Pancreas (tissue), 10 donors: ENCODE results near the gene MORN4. TPM values are rescaled to one million over a fixed set of nuclear protein-coding genes. Genes with fewer than 3 reads are reported as not detected.
"Not testable (repeated sequence)": the region's sequence is repeated elsewhere in the genome, so short reads cannot be mapped to it uniquely, and the experiment has no call there.

ENCODE experiments used
- ATAC-seq, 4 donors: fragments of 200-7000 bp; cut with Tn5 transposase; one replicate each; pipeline versions ENCODE4 v1.8.0 to v1.9.1; 2020; ENCODE audit warnings: mild to moderate bottlenecking in 4 of 4, moderate library complexity in 4 of 4
- DNase-seq, 6 donors: peaks; one replicate each; pipeline ENCODE4 v3.0.0-alpha.2; 2020
- FAIRE-seq: peaks from 2 replicates; lab custom pipeline; 2012; peaks lifted over from hg19 to GRCh38; lab: Jason Lieb, UNC
- H3K27ac ChIP-seq, 4 donors: fragments of 200-600 bp; sonication (generic); 1 replicate in 3 of 4; 2 replicates in 1 of 4; pipeline versions ENCODE4 v1.5.0 to v1.8.0; 2020
- H3K27me3 ChIP-seq, 4 donors: fragments of 200-600 bp; one replicate each; pipeline ENCODE4 v1.8.0; 2021
- H3K36me3 ChIP-seq, 3 donors: fragments of 200-600 bp; sonication (generic) in 1 of 3; one replicate each; pipeline versions ENCODE4 v1.5.0 to v1.8.0; 2020 to 2021
- H3K4me1 ChIP-seq, 3 donors: fragments of 200-600 bp; one replicate each; pipeline ENCODE4 v1.8.0; 2021
- H3K4me3 ChIP-seq, 4 donors: fragments of 200-600 bp; sonication (generic) in 2 of 4; one replicate each; pipeline versions ENCODE4 v1.5.0 to v1.8.0; 2020 to 2021
- H3K9me3 ChIP-seq, 4 donors: fragments of 200-600 bp; one replicate each; pipeline ENCODE4 v1.8.0; 2021
- CTCF ChIP-seq, 4 donors: fragments of 200-600 bp; sonication (generic) in 3 of 4; IDR thresholded peaks; one replicate each; pipeline versions ENCODE4 v1.5.0 to v1.8.0; 2021; ENCODE audit warnings: antibody characterized with exemption in 4 of 4
- WGBS, 2 donors: extraction: QIAGEN DNeasy Blood & Tissue Kit; methylation state at CpG; one replicate each; pipeline ENCODE4 v1.1.7; 2013; 5-methylcytosine and 5-hydroxymethylcytosine counted together
- intact Hi-C, 3 donors: fragments of 100-400 bp; cut with DNase I; formaldehyde crosslinking; loops; one replicate each; pipeline versions ENCODE4 v1.11.1 to v1.14.2; 2022
- polyA plus RNA-seq, 2 donors: library from polyadenylated mRNA; stranded (reverse); fragments of 200-250 nt; gene quantifications; one replicate each; pipeline ENCODE4 v1.2.3, GENCODE V29; 2013
- total RNA-seq, 6 donors: library from RNA; stranded (reverse); fragmentation: NEBNext Ultra II Directional in 4 of 6; extraction: Animal tissue kit (Norgen Biotek cat#: 25700) in 4 of 6; gene quantifications; one replicate each; pipeline versions ENCODE4 v1.2.1 to v1.2.4, GENCODE V29; 2021 to 2023
- donor health status: healthy with polysubstance abuse.
- donor health status: DM: no; HTN: no; CAD: no; lungs with moderate emphysema.
- donor health status: DM: no; HTN: no; CAD: no.
- donor health status: control.
- donor health status: control.
- donor health status: Bipolar disorder and iron deficiency.
- donor health status: DM: yes; HTN: yes; CAD: no.
- donor health status: DM: no; HTN: no; CAD: no.
- donor health status: DM: no; HTN: no; CAD: no.
- donor health status: DM: yes; HTN: yes; CAD: no.

The MORN4 gene
- total and polyA plus RNA-seq, 8 donors = 3.3 to 8.9 (median 4.7) TPM

- Histone ChIP-seq H3K9me3 (no peaks in the 10 kb centered on the region), H3K4me1 (peaks cover 8 to 9% (median 8%) of the 10 kb centered on the region in 3 donors), H3K36me3 (peaks cover 0 to 4% (median 0%) of the 10 kb centered on the region in 3 donors), H3K4me3 (peak overlapping the region; percentile 52 to 78 (median 64)), H3K27me3 (no peaks in the 10 kb centered on the region), H3K27ac (peak overlapping the region in 3 of 4 donors; percentile 3 to 70 (median 55))
- FAIRE-seq (no peak), ATAC-seq (peak; percentile 49 to 67 (median 56)), DNase-seq (peak in 5 of 6 donors; percentile 6 to 54 (median 23))
- 1% methylated on average over 45 to 67 of the region's 67 CpGs for WGBS, 2 donors
- no peak for TF ChIP-seq CTCF (IDR thresholded peaks at IDR 0.05)
- intact Hi-C loops = no loop called here
These were observed 7.8 kb upstream of the MORN4 start for GRCh38 chr10:97640868-97641811.

GRCh38 chr10:97640174-97640867 lies 7.0 kb upstream of the MORN4 start, which contains the start of gene PI4K2A:
TSS of gene PI4K2A (plus strand) at chr10:97640671. CDS start at chr10:97640743, 72 bp downstream.
- H3K4me3 ChIP-seq = peak within 1 kb of the TSS; percentile 52 to 78 (median 64)
- DNase-seq (peak; percentile 96 to 100 (median 98)), ATAC-seq (peak; percentile 98 to 100 (median 100)), FAIRE-seq (peak; percentile 87)
- no peaks in the 10 kb centered on the region for H3K27me3 ChIP-seq
- no peaks in the 10 kb centered on the region for H3K9me3 ChIP-seq
- H3K36me3 ChIP-seq = peaks cover 0 to 4% (median 0%) of the 10 kb centered on the region in 3 donors
- intact Hi-C loops = no loop called here
- no peak for TF ChIP-seq CTCF (IDR thresholded peaks at IDR 0.05)
- H3K27ac ChIP-seq = peak within 1 kb of the TSS in 3 of 4 donors; percentile 3 to 70 (median 55)
- peaks cover 8 to 9% (median 8%) of the 10 kb centered on the region in 3 donors for H3K4me1 ChIP-seq
- 2% methylated on average over 51 to 54 of the region's 54 CpGs for WGBS, 2 donors

- WGBS, 2 donors = 80 to 88% methylated on average over 3 of the region's 3 CpGs
- H3K36me3 ChIP-seq, H3K4me3 ChIP-seq, H3K27ac ChIP-seq, H3K27me3 ChIP-seq, intact Hi-C loops, DNase-seq, FAIRE-seq, H3K9me3 ChIP-seq, H3K4me1 ChIP-seq, ATAC-seq: not testable (repeated sequence)
These were observed 5.8 kb upstream of the MORN4 start for GRCh38 chr10:97639090-97639489.

- intact Hi-C loops = no loop called here
- H3K4me1 ChIP-seq = no peaks in the 10 kb centered on the region
- H3K36me3 ChIP-seq = no peaks in the 10 kb centered on the region
- TF ChIP-seq CTCF (IDR thresholded peaks at IDR 0.05) = no peak
- DNase-seq (no peak), ATAC-seq (no peak), FAIRE-seq (no peak)
- no peaks in the 10 kb centered on the region for H3K9me3 ChIP-seq
- H3K4me3 ChIP-seq = no peak overlapping the region
- no peaks in the 10 kb centered on the region for H3K27me3 ChIP-seq
- no peak overlapping the region for H3K27ac ChIP-seq
- WGBS, 2 donors = 86 to 100% methylated on average over 1 of the region's 1 CpG
These were observed 2.3 kb upstream of the MORN4 start for GRCh38 chr10:97635577-97635976.

GRCh38 chr10:97633921-97634320 lies 621 bp upstream of the MORN4 start:
- no peaks in the 10 kb centered on the region for H3K4me1 ChIP-seq
- no peaks in the 10 kb centered on the region for H3K9me3 ChIP-seq
- 34 to 37% methylated on average over 8 of the region's 8 CpGs for WGBS, 2 donors
- peak in 1 of 4 donors; percentile 20 for TF ChIP-seq CTCF (IDR thresholded peaks at IDR 0.05)
- no peaks in the 10 kb centered on the region for H3K36me3 ChIP-seq
- peak overlapping the region; percentile 74 to 83 (median 76) for H3K4me3 ChIP-seq
- DNase-seq (peak in 1 of 6 donors; percentile 31), ATAC-seq (peak; percentile 36 to 61 (median 50)), FAIRE-seq (no peak)
- peak overlapping the region; percentile 19 to 60 (median 44) for H3K27ac ChIP-seq
- intact Hi-C loops = no loop called here
- no peaks in the 10 kb centered on the region for H3K27me3 ChIP-seq
